ENCODE measurements around the gene TLE6. TPM values are rescaled to one million over a fixed set of nuclear protein-coding genes. Genes with fewer than 3 reads are reported as not detected.
"Not testable (repeated sequence)": the region's sequence is repeated elsewhere in the genome, so short reads cannot be mapped to it uniquely, and the experiment has no call there.

The TLE6 gene
- polyA plus RNA-seq, 3 donors: 8.1 to 10.4 (median 8.3) TPM

DNA sequence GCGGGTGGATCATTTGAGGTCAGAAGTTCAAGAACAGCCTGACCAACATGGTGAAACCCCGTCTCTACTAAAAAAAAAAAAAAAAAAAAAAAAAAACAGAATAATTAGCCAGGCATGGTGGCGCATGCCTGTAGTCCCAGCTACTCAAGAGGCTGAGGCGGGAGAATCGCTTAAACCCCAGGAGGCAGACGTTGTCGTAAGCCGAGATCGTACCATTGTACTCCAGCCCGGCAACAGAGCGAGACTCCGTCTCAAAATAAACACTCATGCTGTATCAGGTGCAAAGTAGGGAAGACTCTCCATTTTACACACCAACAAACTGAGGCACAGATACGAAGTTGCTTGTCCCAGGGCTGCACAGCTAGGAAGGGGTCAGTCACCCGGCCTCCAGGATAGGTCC, 15.6 kb downstream of the TLE6 start:
- DNase-seq (ENCODE audit: extremely low read depth in 1 of 11, low read depth in 9 of 11, low spot score in 4 of 11): no peak

- no peak for DNase-seq (ENCODE audit: extremely low read depth in 1 of 11, low read depth in 9 of 11, low spot score in 4 of 11)
Measured at GRCh38 chr19:2993579-2993978, 16.2 kb downstream of the TLE6 start.

DNA sequence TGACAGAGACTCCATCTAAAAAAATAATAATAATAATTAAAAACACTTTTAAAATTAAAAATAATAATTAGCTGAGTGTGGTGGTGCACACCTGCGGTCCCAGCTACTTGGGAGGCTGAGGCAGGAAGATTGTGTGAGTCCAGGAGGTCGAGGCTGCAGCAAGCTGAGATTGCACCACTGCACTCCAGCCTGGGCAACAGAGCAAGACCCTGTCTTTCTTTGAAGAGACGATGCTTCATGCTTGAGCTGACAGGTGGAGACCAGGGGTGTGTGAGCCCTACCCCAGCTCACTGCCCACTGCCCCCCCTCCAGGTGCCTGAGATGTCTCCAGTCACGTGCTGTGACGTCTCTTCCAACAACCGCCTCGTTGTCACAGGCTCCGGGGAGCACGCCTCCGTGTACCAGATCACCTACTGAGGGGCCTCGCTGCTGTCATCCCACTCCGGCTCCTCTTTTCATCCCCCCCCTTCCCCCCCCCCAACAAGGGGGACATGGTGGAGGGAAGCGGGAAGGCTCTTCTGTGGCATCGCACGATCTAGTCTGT, 17.3 kb downstream of the TLE6 start:
- no peak for DNase-seq (ENCODE audit: extremely low read depth in 1 of 11, low read depth in 9 of 11, low spot score in 4 of 11)

GRCh38 chr19:2997720-2998119, 20.4 kb downstream of the TLE6 start:
- no peak for DNase-seq (ENCODE audit: extremely low read depth in 1 of 11, low read depth in 9 of 11, low spot score in 4 of 11)

DNA sequence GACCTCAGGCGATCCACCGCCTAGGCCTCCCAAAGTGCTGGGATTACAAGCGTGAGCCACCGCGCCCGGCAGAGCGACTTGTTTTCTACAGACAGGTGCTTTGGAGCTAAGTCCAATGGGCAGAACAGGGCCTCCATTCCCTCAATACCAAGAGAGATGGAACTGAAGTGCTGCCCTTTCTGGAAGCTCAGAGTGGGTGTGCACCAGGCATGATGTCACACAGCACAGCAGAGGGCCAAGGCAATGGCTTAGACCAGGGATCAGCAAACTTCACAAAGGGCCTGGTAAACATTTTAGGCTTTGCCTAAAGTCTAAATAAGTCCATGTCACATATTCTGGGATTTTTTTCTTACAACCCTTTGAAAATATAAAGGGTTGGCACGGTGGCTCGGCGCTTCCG, 21.3 kb downstream of the TLE6 start:
- no peak for DNase-seq (ENCODE audit: extremely low read depth in 1 of 11, low read depth in 9 of 11, low spot score in 4 of 11)

DNA sequence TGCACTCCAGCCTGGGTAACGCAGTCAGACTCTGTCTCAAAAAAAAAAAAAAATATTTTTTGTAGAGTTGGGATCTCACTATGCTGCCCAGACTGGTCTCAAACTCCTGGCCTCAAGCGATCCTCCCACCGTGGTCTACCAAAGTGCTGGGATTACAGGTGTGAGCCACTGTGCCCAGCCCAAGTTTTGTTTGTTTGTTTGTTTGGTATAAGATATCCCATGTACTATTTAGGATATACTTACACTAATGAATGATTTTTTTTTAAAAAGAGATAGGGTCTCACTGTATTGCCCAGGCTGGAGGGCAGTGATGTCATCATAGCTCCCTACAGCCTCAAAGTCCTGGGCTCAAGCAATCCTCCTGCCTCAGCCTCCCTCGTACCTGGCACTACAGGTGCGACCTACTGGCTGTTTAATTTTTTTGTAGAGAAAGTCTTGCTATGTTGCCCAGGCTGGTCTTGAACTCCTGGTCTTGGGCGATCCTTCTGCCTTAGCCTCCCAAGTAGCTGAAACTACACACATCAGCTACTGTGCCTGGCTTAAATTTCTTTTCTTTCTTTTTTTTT, 24.0 kb downstream of the TLE6 start:
- no peak for DNase-seq (ENCODE audit: extremely low read depth in 1 of 11, low read depth in 9 of 11, low spot score in 4 of 11)

DNA sequence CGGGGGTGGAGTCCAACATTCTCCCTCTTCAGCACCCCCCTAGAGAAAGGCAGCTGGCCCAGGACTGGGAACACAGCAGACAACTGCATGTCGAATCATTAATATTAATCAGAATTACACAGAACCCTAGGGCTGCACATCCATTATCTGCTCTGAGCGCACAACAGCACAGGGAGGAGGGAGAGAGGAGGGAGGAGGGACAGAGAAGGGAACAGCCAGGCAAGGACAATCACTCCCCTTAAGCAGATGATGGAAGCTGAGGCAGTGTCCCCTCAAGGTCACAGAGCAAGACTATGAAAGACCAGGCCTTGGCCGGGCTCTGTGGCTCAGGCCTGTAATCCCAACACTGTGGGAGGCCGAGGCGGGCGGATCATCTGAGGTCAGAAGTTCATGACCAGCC, 25.7 kb downstream of the TLE6 start:
- no peak for DNase-seq (ENCODE audit: extremely low read depth in 1 of 11, low read depth in 9 of 11, low spot score in 4 of 11)

- no peak for DNase-seq (ENCODE audit: extremely low read depth in 1 of 11, low read depth in 9 of 11, low spot score in 4 of 11)
Measured at GRCh38 chr19:3004522-3004921, 27.2 kb downstream of the TLE6 start.

DNA sequence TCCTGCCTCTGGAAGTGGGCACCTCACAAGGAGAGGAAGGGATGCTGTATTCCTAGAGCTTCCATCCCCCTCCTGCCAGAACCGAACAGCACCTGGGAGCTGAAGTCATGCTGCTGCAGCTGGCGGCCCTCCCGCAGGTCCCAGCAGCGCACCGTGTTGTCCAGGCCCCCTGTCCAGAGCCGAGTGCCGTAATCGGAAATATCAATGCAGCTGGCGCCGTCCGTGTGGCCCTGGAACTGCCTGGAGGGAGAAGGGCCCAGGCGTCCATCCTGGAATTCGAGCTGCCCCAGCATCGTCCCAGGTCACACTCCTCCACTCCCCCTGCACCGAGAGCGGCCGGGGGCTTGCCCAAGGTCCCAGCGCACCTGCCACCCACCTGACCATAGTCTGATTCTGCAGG, 28.0 kb downstream of the TLE6 start:
- no peak for DNase-seq (ENCODE audit: extremely low read depth in 1 of 11, low read depth in 9 of 11, low spot score in 4 of 11)

DNA sequence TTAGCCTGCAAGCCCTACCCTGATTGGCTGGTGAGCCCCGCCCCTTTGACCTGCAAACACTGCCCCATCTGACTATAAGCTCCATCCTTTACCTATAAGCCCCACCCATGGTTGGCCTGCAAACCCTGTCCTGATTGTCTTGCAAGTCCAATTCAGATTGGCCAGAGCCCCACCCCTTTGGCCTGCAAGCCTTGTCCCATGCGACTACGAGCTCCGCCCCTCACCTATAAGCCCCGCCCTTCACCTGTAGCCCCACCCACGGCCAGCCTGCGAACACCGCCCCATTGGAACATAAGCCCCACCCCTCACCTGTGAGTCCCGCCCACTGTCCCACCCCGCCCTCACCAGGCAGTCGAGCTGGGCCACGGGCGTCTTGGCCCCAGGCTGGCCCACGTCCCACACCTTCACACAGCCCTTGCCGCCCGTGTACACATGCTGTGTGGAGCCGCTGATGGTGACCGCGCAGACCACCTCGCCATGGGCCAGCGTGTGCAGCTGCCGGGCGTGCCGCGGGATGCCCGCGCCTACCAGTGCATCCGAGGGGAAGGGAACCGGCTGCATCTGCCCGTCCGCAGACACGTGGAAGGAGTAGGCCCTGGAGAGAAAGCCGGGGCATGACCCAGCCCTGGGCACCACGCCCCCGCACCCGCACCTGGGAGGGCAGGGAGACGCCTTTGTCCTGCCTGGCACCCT, 28.9 kb downstream of the TLE6 start:
- no peak for DNase-seq (ENCODE audit: extremely low read depth in 1 of 11, low read depth in 9 of 11, low spot score in 4 of 11)

DNA sequence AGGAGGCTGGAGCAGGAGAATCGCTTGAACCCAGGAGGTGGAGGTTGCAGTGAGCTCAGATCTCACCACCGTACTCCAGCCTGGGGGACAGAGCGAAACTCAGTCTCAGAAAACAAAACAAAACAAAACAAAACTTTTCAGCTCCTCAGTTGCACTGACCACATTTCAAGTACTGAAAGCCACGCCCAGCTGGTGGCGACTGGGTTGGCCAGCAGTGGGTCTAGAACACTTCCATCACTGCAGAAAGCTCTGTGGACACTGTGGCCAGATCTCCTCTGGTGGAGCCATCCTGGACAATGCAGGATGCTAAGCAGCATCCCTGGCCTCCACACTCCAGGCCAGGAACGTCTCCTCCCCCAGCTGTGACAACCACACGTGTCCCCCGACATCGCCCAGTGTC, 30.6 kb downstream of the TLE6 start:
- DNase-seq (ENCODE audit: extremely low read depth in 1 of 11, low read depth in 9 of 11, low spot score in 4 of 11): no peak

- no peak for DNase-seq (ENCODE audit: extremely low read depth in 1 of 11, low read depth in 9 of 11, low spot score in 4 of 11)
Measured at GRCh38 chr19:3008994-3009393, 31.6 kb downstream of the TLE6 start.

DNA sequence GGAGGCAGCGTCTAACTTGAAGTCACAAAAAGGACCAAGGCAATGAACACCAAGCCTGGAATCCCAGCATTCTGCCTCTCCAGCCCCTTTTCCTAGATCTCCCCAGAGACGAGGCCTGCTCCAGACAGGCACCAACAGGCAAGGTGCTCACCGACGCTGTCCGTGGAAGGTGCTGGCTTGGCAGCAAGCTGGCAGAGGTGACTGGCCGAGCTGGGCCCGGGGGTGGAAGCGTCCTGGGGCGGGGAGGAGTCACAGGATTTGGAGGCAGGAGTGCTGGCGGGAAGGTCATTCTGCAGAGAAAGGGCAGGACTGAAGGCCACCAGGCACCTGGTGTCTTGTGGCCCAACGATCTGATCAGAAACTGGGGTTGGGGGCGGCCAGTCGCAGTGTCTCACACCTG, 33.5 kb downstream of the TLE6 start:
- DNase-seq (ENCODE audit: extremely low read depth in 1 of 11, low read depth in 9 of 11, low spot score in 4 of 11): no peak

- not testable (repeated sequence) for DNase-seq (ENCODE audit: extremely low read depth in 1 of 11, low read depth in 9 of 11, low spot score in 4 of 11)
Measured at GRCh38 chr19:3012059-3012458, 34.7 kb downstream of the TLE6 start.

GRCh38 chr19:3012621-3013262, 35.4 kb downstream of the TLE6 start:
- DNase-seq (ENCODE audit: extremely low read depth in 1 of 11, low read depth in 9 of 11, low spot score in 4 of 11): no peak

- no peak for DNase-seq (ENCODE audit: extremely low read depth in 1 of 11, low read depth in 9 of 11, low spot score in 4 of 11)
Measured at GRCh38 chr19:3013263-3013725, 35.9 kb downstream of the TLE6 start.

DNA sequence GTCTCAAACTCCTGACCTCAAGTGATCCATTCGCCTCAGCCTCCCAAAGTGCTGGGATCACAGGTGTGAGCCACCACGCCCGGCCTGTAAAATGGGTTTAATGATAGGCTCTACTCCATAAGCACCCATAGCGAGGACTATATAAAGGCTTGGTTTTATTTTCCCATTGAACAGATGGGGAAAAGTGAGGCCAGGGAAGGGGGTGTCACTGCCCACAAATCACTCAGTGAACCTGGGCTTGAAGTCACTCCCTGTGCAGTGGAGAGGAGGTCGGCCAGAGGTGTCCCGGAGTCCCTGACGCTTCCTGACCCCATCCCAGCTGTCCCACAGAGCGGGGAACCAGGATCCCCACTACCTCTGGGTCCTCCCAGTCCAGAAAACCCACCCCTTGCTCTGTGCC, 36.8 kb downstream of the TLE6 start:
- no peak for DNase-seq (ENCODE audit: extremely low read depth in 1 of 11, low read depth in 9 of 11, low spot score in 4 of 11)

DNA sequence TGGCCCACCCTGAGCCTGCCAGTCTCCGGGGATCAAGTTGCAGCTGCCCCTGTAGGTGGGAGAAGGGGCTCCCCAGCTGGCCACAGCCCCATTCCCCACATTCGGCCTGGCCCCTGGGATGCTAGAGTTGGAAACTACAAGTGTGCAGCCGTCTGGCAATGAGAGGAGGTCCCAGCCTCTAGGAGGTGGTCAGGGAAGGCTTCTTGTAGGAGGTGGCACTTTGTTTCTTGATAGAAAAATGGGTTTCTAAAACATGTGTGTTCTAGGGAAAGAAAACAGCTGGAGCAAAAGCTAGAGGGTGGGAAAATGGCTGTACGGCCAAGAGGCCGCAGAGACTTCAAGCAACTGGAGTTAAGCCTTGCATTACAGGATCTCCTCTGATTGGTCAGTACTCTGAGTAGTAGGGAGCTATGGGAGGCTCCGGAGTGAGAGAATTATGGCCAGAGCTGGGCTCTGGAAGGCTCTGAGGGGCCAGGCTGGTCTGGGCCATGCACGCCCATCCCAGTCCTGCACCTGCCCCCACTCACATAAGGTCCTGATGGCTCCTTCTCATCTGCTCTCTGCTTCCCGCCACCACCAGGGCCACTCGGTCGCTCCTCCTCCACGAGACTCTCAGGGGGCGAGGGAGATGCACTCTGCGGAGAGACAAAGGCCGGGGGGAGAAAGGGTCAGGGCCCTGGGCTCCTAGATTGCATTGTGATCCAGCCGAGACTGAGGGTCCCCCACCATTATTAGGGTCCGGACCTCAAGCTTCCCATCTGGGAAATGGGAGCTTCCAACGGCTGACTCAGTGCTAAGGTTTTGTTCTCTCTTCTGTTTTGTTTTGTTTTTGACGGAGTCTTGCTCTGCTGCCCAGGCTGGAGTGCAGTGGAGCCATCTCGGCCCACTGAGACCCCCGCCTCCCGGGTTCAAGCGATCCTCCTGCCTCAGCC, 38.0 kb downstream of the TLE6 start:
- DNase-seq (ENCODE audit: extremely low read depth in 1 of 11, low read depth in 9 of 11, low spot score in 4 of 11): no peak

DNA sequence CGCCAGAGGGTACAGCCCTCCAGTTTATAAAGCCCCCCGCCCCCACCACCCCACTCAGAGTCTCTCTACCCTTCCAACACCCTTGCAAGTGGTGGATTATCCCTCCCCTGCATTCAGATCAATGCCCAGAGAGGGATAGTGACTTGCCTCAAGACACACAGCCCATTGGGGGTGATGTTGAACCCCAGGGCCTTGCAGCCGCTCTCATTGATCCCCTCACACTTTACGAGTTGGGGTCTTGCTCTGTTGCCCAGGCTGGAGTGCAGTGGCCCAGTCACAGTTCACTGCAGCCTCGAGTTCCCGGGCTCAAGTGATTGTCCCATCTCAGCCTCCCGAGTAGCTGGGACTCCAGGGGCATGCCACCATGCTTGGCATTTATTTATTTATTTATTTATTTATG, 40.6 kb downstream of the TLE6 start:
- no peak for DNase-seq (ENCODE audit: extremely low read depth in 1 of 11, low read depth in 9 of 11, low spot score in 4 of 11)

Data from renal cortex interstitium (tissue), 11 donors.